ENCODE measurements around the gene PLEKHG2.
A peak's percentile ranks its signal among the peaks of the same experiment; 100 is the strongest.

PLEKHG2 gene

DNA sequence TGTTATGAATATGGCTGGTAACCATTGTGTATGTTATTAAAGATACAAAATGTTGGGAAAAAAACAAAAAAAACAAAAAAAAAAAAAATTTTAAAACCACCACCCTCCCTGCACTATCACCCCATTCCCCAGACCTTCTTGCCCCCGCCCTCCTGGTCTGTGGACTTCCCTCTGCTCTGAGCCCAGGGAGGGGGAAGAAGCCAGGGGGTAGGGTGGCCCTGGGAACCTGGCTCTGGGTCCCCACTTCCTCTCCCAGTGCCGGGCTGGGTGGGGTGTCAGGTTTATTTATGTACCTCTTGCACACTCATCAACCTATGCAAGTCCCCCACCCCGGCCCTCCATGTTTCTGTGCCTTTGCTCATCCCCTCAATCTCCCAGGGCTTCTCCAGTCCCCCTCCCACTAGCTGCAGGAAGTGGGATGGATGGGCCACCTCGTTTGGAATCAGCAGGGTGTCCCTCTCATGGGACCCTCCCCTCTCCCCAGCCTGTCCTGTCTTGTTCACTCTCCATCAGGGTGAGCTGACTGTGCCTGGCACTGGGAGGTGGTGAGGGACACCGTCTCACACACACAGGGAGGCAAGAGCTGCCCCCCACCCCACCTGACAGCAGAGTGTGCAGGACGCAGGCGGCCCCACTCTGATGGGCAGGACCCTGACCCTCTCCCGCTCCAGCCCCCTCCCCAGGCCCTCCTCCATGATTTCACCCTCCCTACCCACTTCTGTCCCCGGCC is 27.5 kb upstream of the PLEKHG2 start:
- DNase-seq: no peak

- no peak for DNase-seq
Observed at GRCh38 chr19:39385629-39386411, 26.6 kb upstream of the PLEKHG2 start.

DNA sequence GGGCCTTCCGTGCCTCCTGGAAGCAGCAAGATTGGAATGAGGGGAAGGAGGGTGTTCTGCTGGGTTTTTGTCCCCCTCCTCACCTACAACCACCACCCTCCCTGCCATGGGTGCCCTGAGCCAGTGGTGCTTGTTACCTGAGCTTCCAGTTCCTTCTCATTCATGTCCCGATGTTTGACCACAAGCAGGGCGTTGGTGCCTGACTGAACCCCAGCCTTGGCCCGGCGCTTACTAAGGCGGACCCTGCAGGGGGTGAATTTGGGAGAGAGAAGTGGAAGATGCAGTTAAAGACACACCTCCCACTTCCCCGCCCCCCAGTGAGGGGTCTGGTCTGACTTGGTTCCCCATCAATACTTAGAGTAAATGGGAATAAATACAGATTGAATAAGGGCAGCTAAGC is 25.9 kb upstream of the PLEKHG2 start:
- DNase-seq: no peak

GRCh38 chr19:39388657-39389056 is 23.8 kb upstream of the PLEKHG2 start:
- no peak for DNase-seq

- DNase-seq: no peak
Observed at GRCh38 chr19:39389631-39390414, 22.6 kb upstream of the PLEKHG2 start.

GRCh38 chr19:39390451-39390750 is 22.1 kb upstream of the PLEKHG2 start:
- DNase-seq: no peak

DNA sequence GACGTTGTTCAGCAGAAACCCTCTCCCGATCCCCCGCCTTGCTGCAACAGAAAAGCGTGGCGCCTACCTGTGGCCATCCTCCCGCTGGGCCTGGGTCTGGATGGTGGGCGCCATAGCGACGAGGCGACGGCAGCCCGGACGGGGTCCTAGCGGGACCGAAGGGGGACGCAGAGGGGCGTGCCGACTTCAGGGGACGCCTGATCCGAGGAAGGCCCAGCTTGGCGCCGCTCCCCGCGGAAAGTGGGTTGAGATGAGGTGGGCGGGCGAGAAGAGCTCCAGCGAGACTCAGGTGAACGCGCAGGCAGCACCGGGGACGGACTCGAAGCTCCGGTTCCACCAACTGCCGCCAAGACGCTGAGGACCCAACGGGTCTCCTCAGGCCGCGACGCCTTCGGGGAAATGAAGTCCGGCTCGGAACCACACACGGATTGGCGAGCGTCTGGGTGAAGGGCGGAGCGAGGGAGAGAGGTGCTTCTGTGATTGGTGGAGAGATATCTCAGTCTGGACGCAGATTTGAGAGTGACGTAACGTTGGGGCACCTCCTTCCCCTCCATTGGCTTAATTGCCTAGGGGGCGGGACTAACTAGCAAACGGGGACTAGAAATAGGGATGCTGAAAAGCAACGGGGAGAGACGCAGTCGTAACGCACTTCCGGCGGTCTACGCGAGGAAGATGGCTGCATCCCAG is 21.6 kb upstream of the PLEKHG2 start, which contains the start of the genes MED29 and PAF1:
TSS of gene MED29 (plus strand) at position 628 of the 687 bp plus-strand sequence. CDS start at position 673, 45 bp downstream.
TSS of gene PAF1 (minus strand) at position 356 of the 687 bp plus-strand sequence. CDS start at position 114, 242 bp downstream.
- peak; percentile 100 for DNase-seq

DNA sequence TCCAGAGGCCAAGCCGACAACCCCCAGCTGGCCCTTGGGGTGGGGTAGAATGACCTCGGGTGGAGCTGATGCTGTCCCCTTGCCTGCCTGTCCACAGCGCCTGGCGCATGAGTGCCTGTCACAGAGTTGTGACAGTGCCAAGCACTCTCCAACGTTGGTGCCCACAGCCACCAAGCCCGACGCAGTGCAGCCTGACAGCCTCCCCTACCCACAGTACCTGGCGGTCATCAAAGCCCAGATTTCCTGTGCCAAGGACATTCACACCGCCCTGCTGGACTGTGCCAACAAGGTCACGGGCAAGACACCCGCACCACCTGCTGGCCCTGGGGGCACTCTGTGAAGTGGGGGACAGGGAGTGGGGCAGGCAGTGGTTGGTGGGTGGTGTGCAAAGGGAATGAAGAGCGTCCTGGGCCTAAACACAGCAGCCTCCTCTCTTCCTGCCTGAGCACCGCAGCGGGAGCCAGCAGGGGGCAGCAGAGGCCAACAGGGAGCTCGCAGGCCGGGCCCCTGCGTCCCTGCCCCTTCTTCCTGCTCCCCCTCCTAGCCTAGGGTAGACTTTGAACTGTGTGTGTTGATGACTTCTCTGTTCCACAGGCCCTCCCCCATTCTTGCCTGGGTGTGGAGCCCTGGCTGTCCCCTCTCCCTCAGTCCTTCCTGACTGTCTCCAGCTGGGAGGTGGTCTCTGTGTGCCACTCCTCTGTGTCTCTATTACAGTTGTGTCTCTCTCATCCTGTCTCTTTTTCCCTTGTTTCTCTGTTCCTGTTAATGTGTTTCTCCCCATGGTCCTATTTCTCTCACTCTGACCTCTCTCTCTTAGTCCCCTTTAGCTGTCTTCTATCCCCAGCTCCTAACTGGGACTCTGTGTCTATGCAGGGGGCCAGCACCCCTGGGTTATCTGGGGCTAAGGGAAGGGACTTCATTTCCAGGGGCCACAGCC is 14.8 kb upstream of the PLEKHG2 start:
- DNase-seq: peak; percentile 51

DNA sequence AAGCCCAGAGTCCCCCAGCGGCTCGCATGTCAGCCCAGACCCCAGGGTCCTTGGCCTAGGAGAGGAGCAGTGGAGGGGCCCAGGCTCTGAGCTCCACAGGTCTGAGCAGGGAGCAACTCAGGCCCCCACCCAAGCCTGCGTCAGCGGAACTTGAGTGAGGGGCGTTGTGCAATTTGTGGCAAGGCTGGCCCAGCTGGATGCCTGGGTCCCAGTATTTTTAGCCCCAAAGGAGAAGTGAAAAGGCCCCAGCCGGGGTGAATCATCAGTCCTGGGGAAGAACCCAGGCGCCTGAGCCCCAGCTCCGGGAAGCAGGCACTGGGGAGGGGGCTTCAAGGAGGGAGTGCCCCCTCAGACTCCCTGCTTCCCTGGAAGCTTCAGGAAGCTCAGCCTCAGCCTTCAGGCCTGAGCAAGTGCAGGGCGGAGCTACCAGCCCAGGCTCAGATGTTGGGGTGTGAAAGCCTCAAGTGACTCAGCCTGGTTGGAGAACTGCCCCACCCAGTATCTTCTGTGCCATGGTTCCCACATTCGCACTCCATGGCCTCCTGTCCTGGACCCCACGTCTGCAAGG is 14.1 kb upstream of the PLEKHG2 start:
- no peak for DNase-seq

GRCh38 chr19:39399668-39400050 is 12.8 kb upstream of the PLEKHG2 start:
- DNase-seq: no peak

- no peak for DNase-seq
Observed at GRCh38 chr19:39400061-39400460, 12.4 kb upstream of the PLEKHG2 start.

- no peak for DNase-seq
Observed at GRCh38 chr19:39401070-39401548, 11.4 kb upstream of the PLEKHG2 start.

GRCh38 chr19:39401549-39402345 is 10.7 kb upstream of the PLEKHG2 start:
- no peak for DNase-seq

DNA sequence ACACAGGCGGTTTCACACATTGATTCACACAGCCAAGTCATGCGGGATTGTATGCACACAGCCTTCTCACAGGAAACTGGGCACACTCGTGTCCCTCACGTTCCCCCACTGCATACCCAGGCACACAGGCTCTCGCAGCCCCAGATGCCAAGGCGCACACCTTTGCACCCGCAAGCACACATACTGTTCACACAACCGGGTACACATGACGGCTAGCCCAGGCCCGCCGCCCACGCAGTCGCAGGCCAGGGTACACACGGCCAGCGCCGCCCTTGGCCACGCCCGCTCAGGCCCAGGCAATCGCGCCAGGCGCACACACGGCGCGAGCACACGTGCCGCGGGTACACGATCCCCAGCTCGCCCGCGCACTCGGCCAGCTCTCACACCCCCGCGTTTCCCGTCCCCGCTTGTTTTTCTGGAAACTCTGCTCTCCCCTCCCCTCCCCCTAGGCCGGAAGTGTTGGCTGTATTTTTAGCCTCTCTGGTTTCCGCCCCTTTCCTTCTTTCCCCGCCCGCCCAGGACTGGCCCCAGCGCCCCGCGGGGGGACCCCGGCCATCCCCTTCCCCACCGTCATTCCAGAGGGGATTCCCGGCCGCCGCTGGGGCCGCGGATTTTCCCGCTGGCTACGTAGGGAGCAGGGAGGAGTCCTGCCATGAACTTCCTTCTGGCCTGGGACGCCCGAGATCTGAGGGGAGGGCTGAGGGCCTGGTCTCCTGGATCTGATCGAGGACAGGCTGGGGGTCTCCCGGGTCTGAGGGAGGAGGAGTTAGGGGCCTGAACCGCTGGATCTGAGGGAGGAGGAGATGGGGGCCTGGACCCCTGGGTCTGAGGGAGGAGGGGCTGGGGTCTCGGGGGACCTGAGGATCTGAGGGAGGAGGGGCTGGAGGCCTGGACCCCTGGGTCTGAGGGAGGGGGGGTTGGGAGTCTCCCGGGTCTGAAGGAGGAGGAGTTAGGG is 9.8 kb upstream of the PLEKHG2 start:
- DNase-seq: peak; percentile 49

DNA sequence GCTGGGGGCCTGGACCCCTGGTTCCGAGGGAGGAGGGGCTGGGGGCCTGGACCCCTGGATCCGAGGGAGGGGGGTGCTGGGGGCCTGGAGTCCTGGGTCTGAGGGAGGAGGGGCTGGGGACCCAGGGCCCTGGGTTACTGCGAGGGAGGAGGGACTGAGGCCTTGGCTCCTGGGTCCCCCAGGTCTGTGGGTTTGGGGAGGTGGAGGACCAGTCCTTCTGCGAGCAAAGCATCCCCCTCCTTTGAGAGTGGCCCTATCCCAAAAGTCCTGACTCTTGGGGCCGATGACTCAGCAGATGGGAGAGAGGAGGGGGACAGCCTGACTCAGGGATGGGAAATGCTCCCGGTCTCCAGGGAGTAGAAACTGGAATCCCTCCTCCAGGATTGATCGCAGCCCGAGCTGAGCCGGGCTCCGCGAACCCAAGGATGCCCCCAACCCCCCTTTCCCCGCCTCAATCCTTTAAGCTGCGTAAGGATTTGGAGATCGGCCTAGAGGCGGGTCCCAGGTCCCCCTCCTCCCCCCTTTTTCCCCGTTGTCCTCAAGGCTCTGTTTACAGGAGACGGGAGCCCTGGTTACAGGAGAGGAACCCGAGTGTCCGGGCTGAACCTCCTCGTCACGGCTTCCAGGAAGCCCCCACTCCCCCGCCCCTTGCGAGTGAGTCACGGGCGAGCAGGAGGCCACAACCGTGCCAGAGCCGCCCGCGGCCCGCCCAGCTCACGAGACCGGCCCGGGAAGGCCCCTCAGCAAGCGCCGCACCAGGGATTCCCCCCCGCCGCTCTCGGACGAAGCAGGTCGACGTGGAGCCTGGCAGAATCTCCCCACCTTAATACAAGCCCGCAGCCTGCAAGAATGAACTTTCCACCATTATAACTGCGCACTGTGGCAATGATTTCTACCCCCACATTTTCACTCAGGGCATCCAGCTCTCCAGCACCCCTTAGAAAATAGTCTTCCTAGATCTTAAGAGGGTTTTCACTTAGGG is 8.8 kb upstream of the PLEKHG2 start:
- peak; percentile 85 for DNase-seq

GRCh38 chr19:39405261-39405957 is 7.1 kb upstream of the PLEKHG2 start:
- no peak for DNase-seq
